Measurements from ENCODE around the gene EHD4.
A peak's percentile ranks its signal among the peaks of the same experiment; 100 is the strongest.

EHD4 gene

DNA sequence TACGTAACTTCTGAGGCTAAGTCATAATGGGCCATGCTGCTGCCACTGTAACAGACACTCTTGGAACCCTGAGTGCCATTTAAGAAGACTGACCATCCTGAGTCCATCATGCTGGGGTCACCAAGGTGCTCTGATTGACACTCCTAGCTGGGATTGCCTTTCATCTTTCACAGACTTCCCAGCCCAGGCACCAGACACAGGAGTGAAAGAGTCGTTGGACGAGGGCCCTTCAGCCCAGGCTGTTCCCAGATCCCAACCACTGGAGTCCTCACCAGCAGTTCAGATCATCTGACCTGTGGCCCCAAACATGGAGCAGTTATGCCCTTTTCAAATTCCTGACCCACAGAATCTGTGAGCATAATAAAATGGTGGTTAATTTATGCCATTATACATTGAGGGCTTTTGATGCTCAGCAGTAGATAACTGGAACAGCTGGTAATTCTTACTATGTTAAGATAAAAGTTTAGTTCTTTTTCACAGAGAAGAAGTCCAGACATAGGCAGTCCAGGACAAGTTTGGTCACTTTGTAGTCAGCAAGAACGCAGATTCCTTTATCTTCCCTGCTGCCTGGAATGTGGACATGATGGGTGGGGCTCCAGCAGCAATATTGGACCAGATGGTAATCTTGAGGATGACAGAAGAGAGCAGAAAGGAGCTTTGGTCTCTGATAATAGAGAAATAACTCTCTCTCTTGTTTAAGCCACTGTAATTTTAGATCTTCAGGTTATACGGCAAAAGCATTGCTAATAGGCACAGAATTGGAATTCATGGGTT lies 7.3 kb upstream of the EHD4 start:
- no peak for DNase-seq

DNA sequence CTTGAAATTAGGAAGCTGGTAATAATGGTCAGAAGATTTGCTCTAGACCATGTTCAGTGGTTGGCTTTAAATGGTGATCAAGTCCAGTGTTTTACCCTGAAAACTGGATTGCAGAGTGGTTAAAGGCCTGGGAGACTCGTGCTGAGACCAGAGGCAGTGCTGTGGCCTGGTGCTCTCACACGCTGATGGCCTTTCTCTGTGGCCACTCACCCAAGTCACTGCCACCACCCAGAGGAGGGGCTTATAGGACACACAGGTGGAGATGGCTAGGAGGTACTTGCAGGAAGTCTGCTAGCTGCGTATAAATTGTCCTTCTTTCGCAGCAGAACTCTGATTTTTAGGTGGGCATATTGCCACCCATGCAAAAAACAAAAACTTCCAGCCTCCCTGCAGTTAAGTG lies 6.2 kb upstream of the EHD4 start:
- no peak for DNase-seq

DNA sequence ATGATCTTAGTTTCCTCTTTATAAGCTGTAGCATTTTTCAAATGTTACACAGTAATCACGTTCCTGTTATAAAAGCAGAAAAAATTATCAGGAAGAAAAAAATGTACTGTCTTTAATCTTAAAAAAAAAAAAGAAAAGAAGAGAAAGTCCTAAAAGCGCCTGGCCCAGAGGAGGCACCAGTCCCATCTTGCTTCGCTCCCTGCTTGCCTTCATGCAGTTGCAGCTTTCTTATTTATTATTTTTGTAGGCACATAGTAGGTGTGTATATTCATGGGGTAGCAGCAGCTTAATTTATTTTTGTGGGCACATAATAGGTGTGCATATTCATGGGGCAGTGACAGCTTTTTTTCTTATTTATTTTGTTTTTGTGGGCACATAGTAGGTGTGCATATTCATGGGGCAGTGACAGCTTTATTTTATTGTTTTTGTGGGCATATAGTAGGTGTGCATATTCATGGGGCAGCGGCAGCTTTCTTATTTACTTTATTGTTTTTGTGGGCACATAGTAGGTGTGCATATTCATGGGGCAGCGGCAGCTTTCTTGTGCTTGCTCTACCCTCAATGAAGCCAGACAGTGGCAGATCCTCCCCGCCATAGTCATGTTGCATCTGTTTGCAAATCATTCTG lies 5.5 kb upstream of the EHD4 start:
- DNase-seq = no peak

DNA sequence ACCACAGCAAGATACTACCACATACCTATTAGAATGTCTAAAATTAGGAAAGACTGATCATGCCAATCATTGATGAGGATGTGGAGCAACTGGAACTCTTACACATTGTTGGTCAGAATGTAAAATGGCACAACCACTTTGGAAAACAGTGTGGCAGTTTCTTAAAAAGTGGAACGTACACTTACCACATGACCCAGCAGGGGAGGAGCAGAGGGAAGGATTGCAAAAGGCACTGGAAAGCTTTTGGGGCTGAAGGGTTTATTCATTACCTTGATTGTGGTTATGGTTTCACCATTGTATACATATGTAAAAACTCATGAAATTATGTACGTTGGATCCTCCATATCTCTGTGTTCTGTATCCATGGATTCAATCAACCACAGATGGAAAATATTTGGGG lies 3.3 kb upstream of the EHD4 start:
- no peak for DNase-seq

DNA sequence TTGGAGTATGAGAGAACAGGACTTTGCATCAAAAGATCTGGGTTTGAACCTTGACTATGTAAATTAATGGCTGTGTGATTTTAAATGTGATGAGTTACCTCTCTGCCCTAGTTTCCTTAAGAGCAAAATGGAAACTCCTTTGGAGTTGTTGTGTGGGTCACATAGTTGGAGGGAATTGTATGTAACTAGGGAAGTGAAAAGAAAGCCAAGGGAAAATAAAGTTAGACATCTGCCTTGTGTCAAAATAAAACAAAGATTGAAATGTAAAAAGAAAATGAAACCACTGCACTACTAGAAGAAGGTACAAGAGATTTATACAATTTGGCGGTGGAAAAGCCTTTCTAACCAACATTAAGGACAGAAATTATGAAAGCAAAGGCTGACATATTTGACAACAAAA lies 1.7 kb upstream of the EHD4 start:
- DNase-seq = no peak

DNA sequence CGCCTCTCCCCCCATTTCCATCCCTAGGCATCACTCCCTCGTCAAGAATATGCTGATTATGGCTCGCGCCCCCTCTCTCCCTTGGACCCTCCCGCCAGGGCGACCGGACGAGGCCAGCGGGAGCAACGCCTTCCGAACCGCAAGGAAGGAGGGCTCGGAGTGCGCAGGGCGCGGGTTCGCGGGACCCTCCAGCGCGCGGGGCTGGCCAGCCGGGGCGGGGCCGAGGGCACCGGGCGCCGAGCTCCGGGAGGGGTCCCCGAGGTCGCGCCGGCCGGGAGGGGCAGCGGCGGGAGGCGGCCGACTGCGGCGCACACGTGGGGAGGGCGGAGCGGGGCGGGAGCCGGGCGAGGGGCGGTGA lies 483 bp downstream of the EHD4 start:
- DNase-seq = no peak

DNA sequence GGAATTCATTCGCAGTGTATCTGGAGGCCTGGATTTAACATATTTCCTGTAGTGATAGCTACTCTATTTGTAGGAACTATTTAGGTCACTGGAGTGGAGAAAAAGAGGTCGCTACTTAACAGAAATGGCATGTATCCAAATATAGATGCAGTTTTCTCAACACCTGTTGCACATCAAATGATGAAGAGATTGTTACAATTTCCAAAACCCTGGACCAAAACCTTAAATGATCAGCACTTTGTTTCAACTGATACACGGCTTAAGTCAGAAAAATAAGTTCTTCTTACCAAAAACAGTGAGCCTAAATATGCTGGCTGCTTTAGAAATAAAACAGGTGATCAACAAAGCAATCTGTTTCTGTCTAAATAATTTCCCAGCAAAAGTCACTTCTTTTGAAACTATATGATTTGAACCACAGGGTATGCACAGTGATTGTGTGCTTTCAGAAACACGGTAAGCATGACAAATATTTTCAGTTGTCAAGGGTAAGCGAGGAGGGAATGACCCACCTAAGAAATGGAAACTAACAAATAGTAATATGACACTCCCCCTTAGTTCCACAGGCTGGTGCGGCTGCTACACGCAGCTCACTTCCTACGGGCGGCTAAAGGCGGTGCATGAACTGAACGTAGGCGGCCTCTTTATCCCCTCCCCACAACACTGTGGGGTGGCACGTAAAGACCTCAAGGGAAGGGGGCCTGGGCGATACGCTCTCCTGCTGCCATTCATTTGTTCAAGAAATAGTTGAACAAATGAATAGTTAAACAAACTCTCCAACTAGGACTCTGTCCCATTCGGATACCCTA lies 1.1 kb downstream of the EHD4 start:
- peak; percentile 85 for DNase-seq

DNA sequence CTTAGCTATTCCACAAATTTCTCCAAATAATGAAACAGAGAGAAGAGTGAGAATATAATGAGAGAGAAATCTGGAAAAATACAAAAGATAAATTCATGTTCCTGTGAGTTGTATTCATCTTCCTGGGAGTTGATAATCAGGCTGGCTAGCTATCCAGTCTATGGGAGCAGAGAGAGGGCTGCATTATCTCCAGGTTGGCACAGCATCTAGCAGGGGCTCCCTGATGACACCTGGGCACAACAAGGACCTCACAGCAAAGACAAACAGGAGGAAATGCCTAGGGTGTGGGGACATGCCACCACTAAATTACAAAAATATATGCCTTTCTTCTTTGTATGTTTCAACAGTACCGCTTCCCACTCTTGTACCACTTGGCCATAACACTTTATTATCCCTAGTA lies 1.9 kb downstream of the EHD4 start:
- DNase-seq = no peak

DNA sequence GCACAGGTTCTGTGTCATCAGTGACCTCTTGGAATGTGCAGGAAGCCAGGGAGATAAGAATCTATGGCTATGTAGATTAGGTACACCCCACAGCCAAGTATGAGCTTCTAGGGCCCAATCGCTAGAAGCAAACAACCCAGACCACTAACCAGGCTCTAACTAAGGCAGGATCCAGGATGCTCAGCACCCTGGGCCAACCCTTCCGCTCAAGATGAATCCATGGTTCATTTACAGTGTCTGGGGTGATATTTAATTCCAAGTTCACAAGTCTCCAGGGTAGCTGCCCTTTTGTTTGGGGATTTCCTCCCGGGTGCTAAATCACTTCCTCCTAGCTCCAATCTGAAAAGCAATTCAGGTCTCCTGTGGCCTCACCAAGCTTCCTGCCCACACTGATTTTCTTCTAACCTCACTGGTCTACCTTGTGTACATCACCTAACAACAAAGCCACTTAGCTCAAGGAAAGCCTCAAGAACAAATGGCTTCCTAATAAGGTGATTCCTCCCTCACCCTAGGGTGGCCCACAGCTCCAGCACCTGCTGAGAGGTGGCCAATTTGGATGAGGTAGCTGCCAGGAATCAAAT lies 2.4 kb downstream of the EHD4 start:
- peak; percentile 19 for DNase-seq

DNA sequence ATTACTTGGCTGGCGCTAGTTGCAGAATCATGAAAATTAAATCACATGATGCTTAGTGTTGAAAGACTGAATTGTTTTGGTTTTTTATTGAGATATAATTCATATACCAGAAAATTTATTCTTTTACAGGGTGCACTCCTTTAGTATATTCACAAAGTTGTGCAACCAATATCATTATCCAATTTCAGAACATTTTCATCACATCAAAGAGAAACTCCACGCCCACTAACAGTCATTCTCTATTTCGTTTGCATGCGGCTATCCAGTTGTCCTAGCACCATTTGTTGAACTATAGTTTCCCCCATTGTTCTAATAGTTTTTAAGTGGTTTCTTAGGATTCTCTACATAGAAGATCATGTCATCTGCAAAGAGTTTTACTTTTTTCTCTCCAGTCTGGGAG lies 3.7 kb downstream of the EHD4 start:
- no peak for DNase-seq

DNA sequence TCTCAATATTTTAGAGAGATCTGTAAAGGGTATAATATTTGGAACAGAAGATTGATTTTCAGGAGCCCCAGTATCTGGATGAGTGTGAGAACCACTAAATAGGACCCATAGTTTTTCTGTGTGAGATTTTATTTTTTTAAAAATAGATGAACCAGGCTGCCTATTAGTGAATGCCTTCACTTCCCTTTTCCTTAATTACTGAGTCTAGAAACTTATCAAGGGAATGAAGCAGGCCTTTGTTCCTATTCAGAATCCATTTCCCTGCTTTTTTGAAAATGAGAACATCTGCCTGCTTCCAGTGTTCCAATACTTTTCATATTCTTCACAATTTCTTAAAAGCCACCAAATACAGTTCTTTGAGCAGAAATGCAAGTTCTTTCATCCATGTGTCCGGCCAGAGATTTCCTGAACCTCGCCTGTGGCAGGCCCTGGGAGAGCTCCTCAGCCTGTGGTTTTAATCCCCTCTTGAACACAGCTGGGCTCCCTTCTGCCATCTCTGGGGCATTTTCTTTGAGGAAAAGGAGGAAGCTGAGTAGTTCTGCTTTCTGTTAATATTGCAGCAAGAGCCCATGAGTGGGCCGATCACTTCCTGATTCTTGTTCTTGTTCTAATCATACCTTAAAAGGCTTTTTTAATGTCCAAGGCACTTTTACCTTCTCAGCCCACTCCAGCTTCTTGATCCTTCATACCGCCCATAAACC lies 4.7 kb downstream of the EHD4 start:
- DNase-seq = no peak

DNA sequence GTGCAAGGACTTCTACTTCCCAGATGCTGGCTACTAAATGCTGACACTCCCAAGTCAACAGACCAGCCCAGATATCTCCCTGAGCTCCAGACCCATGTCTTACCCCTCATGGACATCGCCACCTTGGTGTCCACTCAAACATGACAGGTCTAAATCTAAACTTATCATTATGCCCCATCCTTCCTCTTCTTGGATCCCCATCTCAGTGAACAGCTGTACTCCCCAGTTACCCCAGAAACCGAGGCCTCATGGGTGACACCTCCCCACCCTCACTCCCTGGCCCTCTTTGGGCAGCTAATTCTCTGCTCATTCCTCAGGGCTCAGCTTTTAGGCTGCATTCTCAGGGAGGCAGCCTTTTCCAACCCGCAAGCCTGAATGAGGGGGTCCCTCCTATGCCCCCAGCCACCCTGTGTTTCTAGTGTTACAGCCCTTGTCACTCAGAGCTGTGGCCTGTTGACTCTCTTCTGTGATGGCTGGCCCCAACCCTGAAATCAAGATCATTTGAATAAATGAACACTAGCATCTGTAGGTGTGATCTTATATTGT lies 5.4 kb downstream of the EHD4 start:
- no peak for DNase-seq

DNA sequence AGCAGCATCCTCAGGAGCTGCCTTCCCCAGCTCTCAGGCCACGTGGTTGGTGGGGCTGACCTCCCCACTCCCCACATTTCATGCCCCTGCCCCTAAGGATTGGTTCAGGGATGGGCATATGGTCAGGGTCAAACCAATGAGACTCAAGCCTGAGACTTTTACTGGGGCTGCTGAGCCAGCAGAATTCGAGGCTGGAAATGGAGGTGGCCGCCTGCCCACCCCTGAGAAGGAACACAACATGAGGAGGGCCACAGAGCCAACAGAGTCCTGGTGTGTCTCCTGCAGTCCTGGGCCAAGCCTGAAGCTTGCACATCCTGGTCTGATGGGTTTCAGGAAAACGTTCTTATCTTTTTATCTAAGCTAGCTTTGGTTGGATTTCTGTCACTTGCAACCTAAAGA lies 5.9 kb downstream of the EHD4 start:
- DNase-seq = no peak

DNA sequence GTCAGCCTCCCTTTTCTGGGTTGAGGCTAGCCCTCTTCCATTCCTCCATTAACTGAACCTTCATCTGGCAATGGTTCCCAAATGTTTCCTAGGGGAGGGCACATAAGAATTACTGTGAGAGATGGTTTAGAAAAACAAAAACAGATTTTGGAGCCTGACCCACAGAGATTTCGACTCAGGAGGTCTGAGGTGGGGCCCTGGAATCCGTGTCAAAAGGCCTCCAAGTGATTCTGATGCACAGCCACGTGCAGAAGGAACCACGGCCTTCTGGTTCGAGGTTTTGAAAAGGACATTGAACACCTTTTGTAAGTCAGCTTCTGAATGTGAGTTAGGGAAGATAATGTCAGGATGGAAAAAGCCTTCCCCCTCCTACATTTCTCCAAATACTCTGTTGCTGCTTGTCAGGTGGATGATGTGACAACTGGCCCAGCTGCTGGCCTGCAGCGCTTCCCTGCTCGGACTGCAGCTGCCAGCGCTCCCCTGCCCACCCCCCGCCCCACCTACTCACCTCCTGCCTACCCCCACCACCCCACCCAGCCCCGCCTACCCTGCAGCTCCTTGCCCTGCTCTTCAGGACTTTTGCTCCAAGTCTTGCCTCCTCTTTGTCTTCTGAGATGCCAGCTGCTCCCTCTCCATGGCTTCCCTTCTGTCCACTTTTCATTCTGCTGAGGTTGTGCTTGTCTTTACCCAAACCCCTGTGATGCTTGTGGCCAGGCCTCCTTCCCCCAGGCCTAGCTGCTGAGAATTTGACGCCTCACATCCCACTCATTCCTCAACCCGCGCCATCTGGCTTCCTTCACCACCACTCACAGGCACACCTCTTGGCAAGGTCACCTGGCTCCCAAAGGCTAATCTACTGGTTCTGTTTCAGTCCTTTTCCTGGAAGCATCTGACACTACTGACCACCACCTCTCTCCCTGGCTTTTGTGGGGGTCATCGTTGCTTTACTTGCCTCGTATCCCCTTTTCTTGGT lies 6.6 kb downstream of the EHD4 start:
- DNase-seq = no peak

DNA sequence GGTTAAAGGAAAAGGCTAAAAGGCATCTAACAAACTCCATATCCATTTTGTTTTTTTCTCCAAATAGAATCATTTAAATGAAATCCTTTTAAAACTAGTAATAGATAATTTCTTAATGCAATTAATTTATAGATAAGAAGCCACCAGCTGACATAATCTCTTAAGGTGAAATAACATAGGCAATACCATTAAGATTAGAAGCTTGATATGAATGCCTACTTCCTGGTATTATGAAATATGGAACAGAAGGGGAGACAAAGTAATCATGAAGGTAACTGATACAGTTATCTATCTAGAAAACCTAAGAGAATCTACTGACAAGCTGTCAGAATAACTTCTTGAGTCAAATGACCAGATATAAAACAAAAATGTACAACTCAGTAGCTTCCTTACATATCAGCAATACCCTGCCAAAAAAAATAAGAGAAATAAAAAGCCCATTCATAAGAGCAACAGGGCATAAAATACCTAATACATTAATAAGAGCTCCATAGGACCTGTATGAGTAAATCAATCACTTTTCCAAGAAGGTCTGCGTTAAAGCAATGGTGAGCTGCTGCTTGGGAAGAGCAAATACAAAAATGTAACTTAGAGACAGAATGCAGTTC lies 10.7 kb downstream of the EHD4 start:
- no peak for DNase-seq

DNA sequence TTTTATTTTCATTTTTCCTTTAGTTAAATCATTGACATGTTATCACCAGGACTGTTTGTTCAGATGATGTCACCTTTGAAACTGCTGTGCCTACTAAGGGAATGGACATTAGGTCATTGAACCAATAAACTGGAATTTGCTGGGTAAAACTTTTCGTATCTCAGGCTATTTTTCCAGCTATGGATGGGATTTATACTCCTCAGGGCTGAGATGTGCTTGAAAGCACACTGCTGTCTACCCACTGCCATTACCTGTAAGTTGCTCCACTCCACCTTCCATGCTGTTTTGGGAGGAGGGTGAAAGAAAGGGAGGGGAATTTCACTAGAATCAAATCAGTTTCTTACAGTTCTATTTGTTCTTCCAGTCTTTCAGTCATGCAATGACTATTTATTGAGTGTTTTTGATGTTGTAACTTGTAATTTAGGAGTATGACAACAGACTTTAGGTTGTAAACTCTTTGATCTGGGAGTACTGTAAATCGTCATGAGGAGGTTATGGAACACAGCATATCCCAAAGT lies 11.3 kb downstream of the EHD4 start:
- DNase-seq = no peak

DNA sequence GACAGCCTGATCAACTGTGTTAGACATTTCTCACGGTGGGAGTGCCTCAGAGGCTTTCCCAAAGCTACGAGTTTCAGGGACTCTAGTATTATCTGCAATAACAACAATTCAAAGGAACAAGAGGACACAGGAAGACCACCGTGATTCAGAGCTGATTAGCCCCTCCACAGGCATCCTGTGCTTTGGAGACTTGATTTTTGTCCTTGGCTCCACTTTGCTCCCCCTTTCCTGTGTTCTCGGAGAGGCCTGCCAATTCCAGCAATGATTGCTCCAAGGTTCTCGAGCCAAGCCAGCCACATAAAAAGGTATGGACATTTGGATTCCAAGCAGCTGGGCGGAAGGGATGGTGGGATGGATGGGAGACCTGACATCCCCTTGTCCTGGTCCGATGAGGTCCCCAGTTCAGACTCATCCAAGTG lies 14.3 kb downstream of the EHD4 start:
- no peak for DNase-seq

DNA sequence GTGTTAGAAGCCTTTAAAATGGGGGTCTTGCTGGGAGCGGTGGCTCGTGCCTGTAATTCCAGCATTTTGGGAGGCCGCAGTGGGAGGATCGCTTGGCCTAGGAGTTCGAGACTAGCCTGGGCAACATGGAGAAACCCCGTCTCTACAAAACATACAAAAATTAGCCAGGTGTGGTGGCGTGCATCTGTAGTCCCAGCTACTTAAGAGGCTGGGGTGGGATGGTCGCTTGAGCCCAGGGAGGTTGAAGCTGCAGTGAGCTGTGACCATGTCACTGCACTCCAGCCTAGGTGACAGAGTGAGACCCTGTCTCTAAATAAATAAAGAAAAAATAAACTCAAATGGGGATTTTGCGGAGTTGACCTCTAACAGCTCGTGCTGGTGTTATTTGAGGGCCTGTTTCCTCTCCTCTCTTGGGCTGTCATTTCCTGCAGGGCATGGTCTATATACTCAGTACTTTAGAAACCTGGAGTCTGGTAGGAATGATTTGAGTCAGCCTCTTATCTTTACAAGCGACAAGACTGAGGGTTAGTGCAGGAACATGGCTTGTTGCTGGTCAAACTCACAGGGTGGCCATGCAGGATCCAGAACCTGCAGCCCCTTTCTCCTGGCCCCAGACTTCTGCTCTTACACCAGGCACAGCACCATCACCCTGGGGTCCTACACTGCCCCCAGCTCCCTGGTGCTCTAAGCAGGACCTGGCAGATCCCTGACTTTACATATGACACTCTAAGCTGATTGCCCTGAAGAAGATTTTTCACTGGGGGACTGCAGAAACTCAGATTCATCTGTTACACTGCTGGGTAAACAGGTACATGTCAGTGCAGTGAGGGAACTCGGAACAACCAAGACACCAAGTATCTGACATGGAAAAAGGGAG lies 15.1 kb downstream of the EHD4 start:
- no peak for DNase-seq

DNA sequence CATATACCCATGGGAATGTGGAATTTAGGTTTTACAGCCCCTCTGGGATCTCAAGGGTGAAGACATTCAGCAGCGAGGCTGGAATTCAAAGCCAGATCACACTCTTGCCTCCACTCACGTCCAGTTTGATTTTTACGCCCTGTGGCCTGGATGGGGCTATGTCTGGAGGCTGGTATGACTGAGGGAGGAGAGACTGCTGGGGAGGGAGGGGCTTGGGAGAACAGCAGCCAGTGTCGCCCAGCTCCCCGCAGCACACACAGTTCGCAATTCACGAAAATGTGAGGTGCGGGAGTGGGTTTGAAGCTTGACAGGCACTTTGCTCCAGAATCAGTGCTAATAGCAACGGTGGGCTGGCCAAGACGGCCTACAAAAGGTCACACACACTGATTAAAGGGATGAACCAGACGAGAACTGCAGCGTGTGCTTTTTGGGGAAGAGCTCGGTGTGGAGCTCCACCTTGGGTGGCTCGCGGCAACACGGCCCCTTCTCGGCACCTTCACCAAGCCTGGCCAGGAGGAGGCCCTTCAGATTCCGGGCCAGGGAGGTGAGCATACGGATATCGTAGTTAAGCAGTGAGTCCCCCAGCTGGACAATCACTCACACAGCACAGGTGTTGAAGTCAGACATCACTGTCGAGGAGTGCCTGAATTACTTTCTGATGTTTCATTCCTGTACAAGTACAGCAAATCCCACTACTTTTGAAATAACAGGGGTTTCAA lies 16.4 kb downstream of the EHD4 start:
- DNase-seq = no peak

Measured in stimulated activated CD4-positive, alpha-beta T cell treated with anti-CD3 and anti-CD28 coated beads, Interleukin-15, amount 100 ng/mL, for 24 hours (primary cell).